ENCODE data around the gene GPR107.

GRCh38 chr9:130179331-130179907 lies 125.7 kb downstream of the GPR107 start:
- no peak for TF ChIP-seq CTCF (conservative IDR thresholded peaks at IDR 0.05)
- TF ChIP-seq EZH2 (IDR thresholded peaks at IDR 0.05; ENCODE audit: low read depth), result no peak

Measured in PC-9 (cell line).